Keratinocyte (primary cell): ENCODE data around the gene MBD1. TPM values are rescaled to one million over a fixed set of nuclear protein-coding genes. Genes with fewer than 3 reads are reported as not detected.

ENCODE experiments used
- DNase-seq: peaks from one replicate; pipeline ENCODE4 v3.0.0-alpha.2; 2011; ENCODE audit warnings: low read depth, missing footprints, low spot score
- FAIRE-seq: peaks from 2 replicates; lab custom pipeline; 2011; peaks lifted over from hg19 to GRCh38; lab: Jason Lieb, UNC
- H2AFZ ChIP-seq: 2 replicates; pipeline ENCODE4 v1.6.0; 2012; ENCODE audit warnings: low read length, control low read depth, inconsistent platforms; ENCODE audit not compliant: control insufficient read depth
- H3K27ac ChIP-seq: 2 replicates; pipeline ENCODE4 v1.5.1; 2011; ENCODE audit warnings: low read length; ENCODE audit not compliant: control insufficient read depth, insufficient read depth
- H3K27me3 ChIP-seq: 3 replicates; pipeline ENCODE4 v1.6.0; 2011; ENCODE audit warnings: low read length; ENCODE audit not compliant: control insufficient read depth, insufficient read depth; ENCODE audit errors: extremely low read depth
- H3K36me3 ChIP-seq, 2 experiments: 2 replicates in 1 of 2; 3 replicates in 1 of 2; pipeline ENCODE4 v1.5.1; 2011; ENCODE audit warnings: low read length in 2 of 2, mild to moderate bottlenecking in 1 of 2; ENCODE audit not compliant: control insufficient read depth in 2 of 2, insufficient read depth in 2 of 2; ENCODE audit errors: extremely low read depth in 1 of 2
- H3K4me1 ChIP-seq: 3 replicates; pipeline ENCODE4 v1.5.1; 2011; ENCODE audit warnings: low read length; ENCODE audit not compliant: control insufficient read depth, insufficient read depth; ENCODE audit errors: extremely low read depth
- H3K4me2 ChIP-seq: 3 replicates; pipeline ENCODE4 v1.6.0; 2011; ENCODE audit warnings: low read depth, low read length; ENCODE audit not compliant: control insufficient read depth, insufficient read depth; ENCODE audit errors: extremely low read depth
- H3K4me3 ChIP-seq, 3 experiments: fragments of 200-600 bp in 1 of 3; sonication (generic) in 1 of 3; 2 replicates in 2 of 3; 3 replicates in 1 of 3; pipeline ENCODE4 v1.5.1; 2011 to 2016; ENCODE audit warnings: low read length in 3 of 3, mild to moderate bottlenecking in 3 of 3, control low read depth in 2 of 3, inconsistent platforms in 1 of 3, low read depth in 1 of 3, mixed read lengths in 1 of 3, mixed run types in 1 of 3, moderate library complexity in 1 of 3; ENCODE audit not compliant: control insufficient read depth in 2 of 3, insufficient read depth in 2 of 3; ENCODE audit errors: extremely low read depth in 1 of 3
- H3K79me2 ChIP-seq: 2 replicates; pipeline ENCODE4 v1.6.0; 2012; ENCODE audit warnings: low read length; ENCODE audit not compliant: control insufficient read depth, insufficient read depth
- H3K9ac ChIP-seq: 3 replicates; pipeline ENCODE4 v1.6.0; 2011; ENCODE audit warnings: low read length; ENCODE audit not compliant: control insufficient read depth, insufficient read depth; ENCODE audit errors: extremely low read depth
- H3K9me1 ChIP-seq: 3 replicates; pipeline ENCODE4 v1.6.0; 2011; ENCODE audit warnings: low read length; ENCODE audit not compliant: control insufficient read depth, insufficient read depth; ENCODE audit errors: extremely low read depth
- H3K9me3 ChIP-seq: 2 replicates; pipeline ENCODE4 v1.5.1; 2012; ENCODE audit warnings: low read depth, low read length; ENCODE audit not compliant: control insufficient read depth
- H4K20me1 ChIP-seq: 3 replicates; pipeline ENCODE4 v1.6.0; 2011; ENCODE audit warnings: low read length; ENCODE audit not compliant: control insufficient read depth, insufficient read depth; ENCODE audit errors: extremely low read depth
- CTCF ChIP-seq, 3 experiments: IDR thresholded peaks in 1 of 3; conservative IDR thresholded peaks in 1 of 3; optimal IDR thresholded peaks in 1 of 3; 2 replicates in 2 of 3; 3 replicates in 1 of 3; pipeline versions ENCODE3 to v1.5.1; 2011; ENCODE audit warnings: low read length in 3 of 3, mild to moderate bottlenecking in 3 of 3, moderate library complexity in 2 of 3, control low read depth in 1 of 3, inconsistent platforms in 1 of 3; ENCODE audit not compliant: insufficient read depth in 2 of 3; ENCODE audit errors: extremely low read depth in 1 of 3
- EZH2 ChIP-seq: IDR thresholded peaks from one replicate; pipeline ENCODE4 v1.6.1; 2012; ENCODE audit warnings: inconsistent platforms, mild to moderate bottlenecking, low read length, moderate library complexity
- dilution Hi-C: fragments of 300-500 bp; cut with MboI; formaldehyde crosslinking; loops from one replicate; pipeline ENCODE4 v1.7.0; 2020; ENCODE audit warnings: low sequenced_read_pairs; ENCODE audit not compliant: extremely low pct_ligation_motif_present
- polyA plus RNA-seq, 5 experiments: library from polyadenylated mRNA; depleted of rRNA in 3 of 5; stranded (reverse) in 3 of 5; stranded (forward) in 1 of 5; unstranded in 1 of 5; fragments of >200 nt; gene quantifications; 1 replicate in 1 of 5; 2 replicates in 3 of 5; 3 replicates in 1 of 5; pipeline versions ENCODE4 v1.2.1 to v1.2.3, GENCODE V29; 2011 to 2012; ENCODE audit warnings: missing spikeins in 2 of 5, low read depth in 1 of 5, low replicate concordance in 1 of 5

MBD1 gene
- polyA plus RNA-seq, 1 donor (not counting 4 experiments of a cell fraction or from before 2014, with no cell fraction given), result 64.2 TPM

GRCh38 chr18:50313031-50313607 is 31.8 kb upstream of the MBD1 start:
- TF ChIP-seq CTCF (optimal IDR thresholded peaks at IDR 0.05 in 1 of 3, IDR thresholded peaks at IDR 0.05 in 1 of 3, conservative IDR thresholded peaks at IDR 0.05 in 1 of 3; ENCODE audit: extremely low read depth in 1 of 3, insufficient read depth in 2 of 3, low read length in 3 of 3) (no peak), EZH2 (no peak)
- dilution Hi-C loops, result no loop called here

GRCh38 chr18:50312296-50313030 is 31.1 kb upstream of the MBD1 start:
- H3K4me3 ChIP-seq, result no peak overlapping the region
- no peaks in the 10 kb centered on the region for H3K9me3 ChIP-seq
- TF ChIP-seq CTCF (optimal IDR thresholded peaks at IDR 0.05 in 1 of 3, IDR thresholded peaks at IDR 0.05 in 1 of 3, conservative IDR thresholded peaks at IDR 0.05 in 1 of 3; ENCODE audit: extremely low read depth in 1 of 3, insufficient read depth in 2 of 3, low read length in 3 of 3) (no peak), EZH2 (no peak)
- dilution Hi-C loops, result no loop called here
- H4K20me1 ChIP-seq, result no peaks in the 10 kb centered on the region
- H3K9ac ChIP-seq, result no peak overlapping the region
- peaks cover 10% of the 10 kb centered on the region for H3K4me1 ChIP-seq
- no peaks in the 10 kb centered on the region for H3K79me2 ChIP-seq
- no peaks in the 10 kb centered on the region for H3K36me3 ChIP-seq
- no peak overlapping the region for H3K27ac ChIP-seq
- no peak overlapping the region for H3K4me2 ChIP-seq
- no peaks in the 10 kb centered on the region for H3K9me1 ChIP-seq
- DNase-seq (no peak), FAIRE-seq (no peak)
- peaks cover 3% of the 10 kb centered on the region for H3K27me3 ChIP-seq
- H2AFZ ChIP-seq, result no peak overlapping the region

More at GRCh38 chr18:50313031-50313607, 31.8 kb upstream of the MBD1 start:
- H3K9ac ChIP-seq, result no peak overlapping the region
- no peaks in the 10 kb centered on the region for H3K9me1 ChIP-seq
- H2AFZ ChIP-seq, result no peak overlapping the region
- FAIRE-seq (no peak), DNase-seq (no peak)
- peaks cover 6% of the 10 kb centered on the region for H3K4me1 ChIP-seq
- no peaks in the 10 kb centered on the region for H3K36me3 ChIP-seq
- no peak overlapping the region for H3K27ac ChIP-seq
- no peaks in the 10 kb centered on the region for H3K79me2 ChIP-seq
- H3K4me3 ChIP-seq, result no peak overlapping the region
- H3K4me2 ChIP-seq, result no peak overlapping the region
- peaks cover 3% of the 10 kb centered on the region for H3K27me3 ChIP-seq
- H4K20me1 ChIP-seq, result no peaks in the 10 kb centered on the region
- H3K9me3 ChIP-seq, result no peaks in the 10 kb centered on the region
